OCI-LY1 (cell line): ENCODE data around the gene DAAM2.

Source experiments
- CTCF ChIP-seq: fragments of 200-600 bp; sonication (generic), shearing (Covaris generic); IDR thresholded peaks from 2 replicates; pipeline ENCODE4 v1.5.1; 2017; ENCODE audit warnings: mild to moderate bottlenecking, antibody characterized with exemption, low read length, moderate library complexity, mixed read lengths
- EZH2 ChIP-seq: fragments of 200-600 bp; sonication (generic), shearing (Covaris generic); IDR thresholded peaks from 2 replicates; pipeline ENCODE4 v1.8.0; 2017; ENCODE audit warnings: borderline replicate concordance, mixed run types, mild to moderate bottlenecking, antibody characterized with exemption, low read length, moderate library complexity, mixed read lengths

GRCh38 chr6:39792540-39793450, 619 bp downstream of the DAAM2 start:
- TF ChIP-seq CTCF (no peak), EZH2 (no peak)
